ENCODE results near the gene PTOV1. TPM values are rescaled to one million over a fixed set of nuclear protein-coding genes. Genes with fewer than 3 reads are reported as not detected.
A peak's percentile ranks its signal among the peaks of the same experiment; 100 is the strongest.

Gene PTOV1
- total and polyA plus RNA-seq, 2 of the 13 experiments (the other 11 are each of a cell fraction or from before 2014, with no cell fraction given): 63.5 to 68.5 TPM

GRCh38 chr19:49809160-49809940 lies 41.6 kb upstream of the PTOV1 start (continued):
- peak; percentile 96 for TF ChIP-seq ZNF687 (CRISPR knock-in tag; IDR thresholded peaks at IDR 0.05)
- peak; percentile 53 for TF ChIP-seq TBX2 (CRISPR knock-in tag; IDR thresholded peaks at IDR 0.05; ENCODE audit: borderline replicate concordance)
- peak; percentile 66; the same call in 1 of the 2 replicates for TF ChIP-seq RNF2 (conservative IDR thresholded peaks at IDR 0.05; ENCODE audit: low read depth)
- TF ChIP-seq ZIK1 (CRISPR knock-in tag; IDR thresholded peaks at IDR 0.05; ENCODE audit: borderline replicate concordance, low read depth): 0 out of 2 replicates have a peak, but pooled peaks have one; percentile 62
- 0 out of 2 replicates have a peak, but pooled peaks have one; percentile 14 for TF ChIP-seq ZNF598 (CRISPR knock-in tag; IDR thresholded peaks at IDR 0.05; ENCODE audit: borderline replicate concordance)
- TF ChIP-seq KDM2A (CRISPR knock-in tag; IDR thresholded peaks at IDR 0.05; ENCODE audit: borderline replicate concordance, low read depth): peak; percentile 81; the same call in 1 of the 2 replicates
- 0 out of 2 replicates have a peak, but pooled peaks have one; percentile 10 for TF ChIP-seq DRAP1 (CRISPR knock-in tag; IDR thresholded peaks at IDR 0.05)
- TF ChIP-seq XRCC5 (optimal IDR thresholded peaks at IDR 0.05; ENCODE audit: low read length): peak; percentile 70
- TF ChIP-seq MTA3 (CRISPR knock-in tag; IDR thresholded peaks at IDR 0.05): no peak
- no peak for TF ChIP-seq E2F1 (CRISPR knock-in tag; IDR thresholded peaks at IDR 0.05)
- TF ChIP-seq ZNF614 (CRISPR knock-in tag; IDR thresholded peaks at IDR 0.05; ENCODE audit: borderline replicate concordance): peak; percentile 31; the same call in 1 of the 2 replicates
- 0 out of 2 replicates have a peak, but pooled peaks have one; percentile 54 for TF ChIP-seq FOXC1 (CRISPR knock-in tag; IDR thresholded peaks at IDR 0.05; ENCODE audit: borderline replicate concordance)
- peak; percentile 16; the same call in 1 of the 2 replicates for TF ChIP-seq DMAP1 (CRISPR knock-in tag; IDR thresholded peaks at IDR 0.05)
- TF ChIP-seq ZNF772 (CRISPR knock-in tag; IDR thresholded peaks at IDR 0.05): peak; percentile 72
- no peak for TF ChIP-seq ZNF556 (CRISPR knock-in tag; IDR thresholded peaks at IDR 0.05; ENCODE audit: borderline replicate concordance)
- 0 out of 2 replicates have a peak, but pooled peaks have one; percentile 23 for TF ChIP-seq STAT5B (CRISPR knock-in tag; IDR thresholded peaks at IDR 0.05)
- TF ChIP-seq BORCS8-MEF2B (CRISPR knock-in tag; IDR thresholded peaks at IDR 0.05): 0 out of 2 replicates have a peak, but pooled peaks have one; percentile 17
- peak; percentile 25; the same call in 1 of the 2 replicates for TF ChIP-seq GATAD2A (CRISPR knock-in tag; IDR thresholded peaks at IDR 0.05)
- TF ChIP-seq ZNF768 (CRISPR knock-in tag; IDR thresholded peaks at IDR 0.05): peak; percentile 68
- TF ChIP-seq TRAFD1 (CRISPR knock-in tag; IDR thresholded peaks at IDR 0.05; ENCODE audit: borderline replicate concordance): no peak

Measured in HepG2 (cell line).